Measurements from ENCODE around the gene RUNX1. TPM values are rescaled to one million over a fixed set of nuclear protein-coding genes. Genes with fewer than 3 reads are reported as not detected.

RUNX1 gene
- total RNA-seq, 1 donor from 2014 or later, result 4.4 TPM

DNA sequence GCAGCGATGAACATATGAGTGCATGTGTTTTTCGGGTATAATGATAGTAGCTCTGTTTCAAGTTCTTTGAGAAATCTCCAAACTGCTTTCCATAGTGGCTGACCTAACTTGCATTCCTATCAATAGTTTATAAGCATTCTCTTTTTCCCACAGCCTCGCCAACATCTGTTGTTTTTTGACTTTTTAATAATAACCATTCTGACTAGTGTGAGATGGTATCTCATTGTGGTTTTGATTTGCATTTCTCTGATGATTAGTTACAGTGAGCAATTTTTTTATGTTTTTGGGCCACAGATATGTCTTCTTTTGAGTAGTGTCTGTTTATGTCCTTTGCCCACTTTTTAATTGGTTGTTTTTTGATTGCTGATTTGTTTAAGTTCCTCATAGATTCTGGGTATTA lies 10.6 kb upstream of the RUNX1 start:
- DNase-seq (ENCODE audit: low read depth, low spot score), result no peak

- DNase-seq (ENCODE audit: low read depth, low spot score), result no peak
These were observed 9.0 kb upstream of the RUNX1 start for GRCh38 chr21:35058058-35058457.

DNA sequence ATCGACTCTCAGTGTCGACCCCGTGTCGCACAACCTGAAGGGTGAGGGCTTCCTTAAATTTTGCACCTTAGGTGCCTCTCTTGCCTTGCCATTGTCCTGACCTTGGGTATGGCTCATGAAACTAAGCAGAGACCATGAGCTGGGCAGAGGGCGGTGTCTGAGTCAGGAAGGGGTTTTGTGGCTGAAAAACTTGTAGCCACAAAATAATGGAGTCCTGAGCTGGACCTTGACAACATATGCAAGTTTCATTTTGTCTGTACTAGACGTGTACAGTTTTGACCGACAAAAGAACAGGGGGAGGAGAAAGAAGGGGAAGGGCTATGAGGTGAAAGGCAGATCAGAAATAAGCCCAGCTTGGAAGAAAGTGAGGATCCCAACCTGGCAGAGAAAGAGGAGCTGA lies 8.3 kb upstream of the RUNX1 start:
- DNase-seq (ENCODE audit: low read depth, low spot score), result no peak

- no peak for DNase-seq (ENCODE audit: low read depth, low spot score)
These were observed 4.4 kb upstream of the RUNX1 start for GRCh38 chr21:35053356-35054096.

- DNase-seq (ENCODE audit: low read depth, low spot score), result no peak
These were observed 3.7 kb upstream of the RUNX1 start for GRCh38 chr21:35052801-35053200.

GRCh38 chr21:35051287-35051818 lies 2.3 kb upstream of the RUNX1 start:
- DNase-seq (ENCODE audit: low read depth, low spot score), result peak; percentile 45

DNA sequence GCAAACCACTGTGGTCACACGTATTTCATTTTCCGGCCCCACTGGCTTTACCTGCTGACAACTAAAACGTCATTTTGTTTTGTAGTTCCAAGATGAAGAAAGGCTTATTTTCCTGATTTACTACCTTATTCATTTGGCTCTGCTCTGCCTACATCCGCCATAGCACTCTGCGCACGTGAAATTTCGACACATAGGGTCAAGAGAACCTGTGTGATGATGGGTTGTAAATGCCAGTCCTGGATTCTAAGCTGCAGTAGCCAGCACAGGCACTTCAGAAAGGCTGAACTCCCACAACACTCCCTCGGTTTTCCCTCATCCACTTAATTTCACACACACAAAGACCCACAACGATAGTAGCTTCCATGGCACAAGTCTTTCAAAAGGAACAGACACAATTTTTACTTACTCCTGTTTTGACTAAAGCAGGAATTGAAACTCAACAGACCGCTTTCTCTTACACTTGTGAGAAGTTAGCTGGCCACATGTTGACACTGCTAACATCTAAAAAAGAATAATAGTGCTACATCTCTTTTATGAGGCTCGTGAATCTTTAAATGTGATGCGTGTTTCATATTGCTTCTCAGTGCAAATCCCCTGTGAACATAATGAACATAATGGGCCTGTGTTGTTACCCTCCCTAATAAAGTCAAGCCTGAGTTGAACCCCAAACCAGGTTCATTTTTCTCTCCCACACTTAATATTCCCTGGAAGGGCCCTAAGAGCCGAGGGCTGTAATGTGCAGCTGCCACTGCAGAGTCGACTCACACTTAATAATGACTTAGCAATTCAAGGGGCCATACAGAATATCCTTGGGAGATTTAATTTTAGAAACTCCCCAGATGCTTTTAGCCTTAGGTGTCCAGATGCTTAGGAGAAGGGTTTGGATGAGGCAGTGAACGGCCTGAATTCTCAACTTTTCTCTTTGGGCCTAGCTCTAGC lies 1.5 kb upstream of the RUNX1 start:
- no peak for DNase-seq (ENCODE audit: low read depth, low spot score)

DNA sequence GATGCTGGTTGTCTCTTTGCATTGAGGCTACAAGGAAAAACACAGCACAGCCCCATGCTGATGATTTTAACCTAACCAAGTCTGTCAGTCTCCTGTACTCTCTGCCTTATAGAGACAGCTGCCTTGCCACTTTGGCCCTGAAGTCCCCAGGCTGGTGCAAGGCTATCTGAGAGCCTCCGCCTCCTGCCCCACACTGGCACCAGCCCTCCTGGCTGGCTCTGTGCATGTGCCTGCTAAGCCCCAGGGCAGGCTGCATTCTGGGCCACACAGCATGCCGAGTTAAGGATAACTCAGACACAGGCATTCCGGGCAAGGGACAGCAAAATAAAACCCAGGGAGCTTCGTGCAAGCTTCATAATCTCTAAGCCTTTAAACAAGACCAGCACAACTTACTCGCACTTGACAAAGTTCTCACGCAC lies 910 bp downstream of the RUNX1 start:
- no peak for DNase-seq (ENCODE audit: low read depth, low spot score)

- no peak for DNase-seq (ENCODE audit: low read depth, low spot score)
These were observed 2.2 kb downstream of the RUNX1 start for GRCh38 chr21:35046880-35047229.

DNA sequence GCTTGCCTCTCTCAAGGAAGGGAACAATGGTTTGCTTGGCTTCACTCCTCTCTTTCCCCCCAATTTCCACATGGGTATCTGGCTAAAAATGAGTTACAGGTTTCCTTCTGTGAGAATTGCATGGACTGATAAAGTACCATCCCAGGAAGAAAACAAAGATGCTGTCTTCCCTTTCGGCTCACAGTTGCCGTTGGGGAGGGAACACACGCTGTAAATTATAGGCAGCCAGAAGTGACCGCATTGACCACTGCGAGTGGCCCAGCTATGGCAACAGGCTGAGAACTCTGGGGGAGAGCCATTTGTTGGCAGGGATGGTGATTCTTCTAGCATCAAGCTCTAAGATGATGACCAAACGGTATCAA lies 2.9 kb downstream of the RUNX1 start:
- no peak for DNase-seq (ENCODE audit: low read depth, low spot score)

- DNase-seq (ENCODE audit: low read depth, low spot score), result no peak
These were observed 3.4 kb downstream of the RUNX1 start for GRCh38 chr21:35045542-35046262.

- DNase-seq (ENCODE audit: low read depth, low spot score), result no peak
These were observed 4.1 kb downstream of the RUNX1 start for GRCh38 chr21:35044770-35045541.

DNA sequence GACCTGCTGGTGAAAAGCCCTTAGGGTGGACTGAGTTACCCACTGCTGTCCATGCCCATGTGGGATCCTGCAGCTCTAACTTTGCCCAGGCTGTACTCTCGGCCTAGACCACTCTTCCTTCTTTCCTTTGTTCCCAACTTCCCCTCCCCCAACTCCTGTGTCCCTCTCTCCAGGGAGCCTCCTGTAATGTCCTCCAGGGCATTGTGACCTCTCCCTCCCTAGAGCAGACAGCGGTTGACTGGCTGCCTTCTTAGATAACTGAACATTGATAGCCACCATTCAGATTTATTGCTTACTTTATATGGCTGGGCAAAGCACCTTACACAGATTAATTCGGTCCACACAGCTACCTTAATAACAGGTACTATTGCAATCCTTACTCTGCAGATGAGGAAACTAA lies 5.0 kb downstream of the RUNX1 start:
- DNase-seq (ENCODE audit: low read depth, low spot score), result no peak

- DNase-seq (ENCODE audit: low read depth, low spot score), result no peak
These were observed 5.6 kb downstream of the RUNX1 start for GRCh38 chr21:35043549-35043948.

GRCh38 chr21:35042836-35043235 lies 6.3 kb downstream of the RUNX1 start:
- DNase-seq (ENCODE audit: low read depth, low spot score), result no peak

- no peak for DNase-seq (ENCODE audit: low read depth, low spot score)
These were observed 7.2 kb downstream of the RUNX1 start for GRCh38 chr21:35041881-35042280.

GRCh38 chr21:35041122-35041521 lies 8.0 kb downstream of the RUNX1 start:
- no peak for DNase-seq (ENCODE audit: low read depth, low spot score)

DNA sequence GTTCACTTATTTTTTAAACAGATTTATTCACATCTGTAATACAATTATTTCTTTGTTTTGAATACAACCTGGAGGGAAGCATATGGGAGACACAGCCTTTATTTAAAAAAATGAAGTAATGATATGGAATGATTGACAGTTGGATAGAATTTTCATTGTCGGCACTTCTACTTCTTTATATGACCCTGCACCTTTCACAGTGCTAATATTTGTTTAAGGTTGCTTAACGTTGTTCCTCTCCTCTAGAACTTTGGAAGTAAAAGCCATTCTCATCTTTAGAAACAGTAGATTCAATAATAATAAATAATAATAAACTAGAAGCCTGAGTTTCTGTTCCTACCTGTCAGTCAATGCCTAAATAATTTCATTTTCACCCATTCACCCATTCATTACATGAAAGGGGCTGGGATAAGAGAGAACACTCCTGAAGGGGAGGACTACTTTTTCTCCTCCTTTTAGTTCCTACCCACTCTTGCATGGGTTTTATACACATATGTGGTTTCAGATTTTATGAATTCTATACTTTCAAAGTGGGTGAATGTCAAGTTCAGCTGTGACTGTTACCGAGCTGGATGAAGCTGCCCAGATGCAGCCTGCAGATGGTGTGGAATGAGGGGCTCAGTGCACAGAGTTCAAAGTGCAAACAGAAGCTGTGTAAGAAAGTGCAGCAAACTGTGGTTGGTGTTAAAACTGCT lies 9.4 kb downstream of the RUNX1 start:
- no peak for DNase-seq (ENCODE audit: low read depth, low spot score)

DNA sequence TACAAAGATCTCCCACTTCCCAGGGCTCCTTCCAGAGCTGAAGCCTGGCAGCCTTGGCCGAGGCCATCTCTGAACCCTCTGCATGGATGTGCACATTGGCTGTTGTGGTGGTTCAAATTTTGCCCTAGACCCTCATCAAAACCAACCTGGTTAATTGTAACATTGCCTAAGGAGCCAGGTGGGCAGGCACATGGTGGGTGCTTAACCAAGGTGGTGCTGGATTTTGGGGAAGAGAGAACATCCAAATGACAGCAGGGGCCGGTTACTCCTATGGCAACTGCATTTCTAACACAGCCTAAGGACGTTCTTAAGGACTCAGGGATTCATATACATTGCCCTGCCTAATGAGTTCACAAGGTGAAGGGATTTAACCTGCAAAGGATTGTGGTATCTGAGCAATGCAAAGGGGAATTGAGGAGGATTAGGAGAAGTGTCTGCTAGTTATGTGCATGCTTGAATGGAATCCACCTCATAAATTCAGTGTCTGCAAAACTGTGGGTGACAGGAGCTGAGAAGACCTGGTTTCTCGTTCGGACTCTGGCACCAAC lies 10.3 kb downstream of the RUNX1 start:
- no peak for DNase-seq (ENCODE audit: low read depth, low spot score)

GRCh38 chr21:35037384-35037765 lies 11.7 kb downstream of the RUNX1 start:
- DNase-seq (ENCODE audit: low read depth, low spot score), result no peak
